ENCODE data around the gene PALM.

- TF ChIP-seq MYBL2 (CRISPR knock-in tag; IDR thresholded peaks at IDR 0.05) (no peak), ZNF512 (CRISPR knock-in tag; IDR thresholded peaks at IDR 0.05; ENCODE audit: borderline replicate concordance) (no peak), ATF6 (CRISPR knock-in tag; IDR thresholded peaks at IDR 0.05) (no peak), CTCF (IDR thresholded peaks at IDR 0.05) (no peak)
Measured at GRCh38 chr19:677201-677600, 31.5 kb upstream of the PALM start.

Data from WTC11 (cell line).